ENCODE results near the gene RUNX1.

RUNX1 gene

DNA sequence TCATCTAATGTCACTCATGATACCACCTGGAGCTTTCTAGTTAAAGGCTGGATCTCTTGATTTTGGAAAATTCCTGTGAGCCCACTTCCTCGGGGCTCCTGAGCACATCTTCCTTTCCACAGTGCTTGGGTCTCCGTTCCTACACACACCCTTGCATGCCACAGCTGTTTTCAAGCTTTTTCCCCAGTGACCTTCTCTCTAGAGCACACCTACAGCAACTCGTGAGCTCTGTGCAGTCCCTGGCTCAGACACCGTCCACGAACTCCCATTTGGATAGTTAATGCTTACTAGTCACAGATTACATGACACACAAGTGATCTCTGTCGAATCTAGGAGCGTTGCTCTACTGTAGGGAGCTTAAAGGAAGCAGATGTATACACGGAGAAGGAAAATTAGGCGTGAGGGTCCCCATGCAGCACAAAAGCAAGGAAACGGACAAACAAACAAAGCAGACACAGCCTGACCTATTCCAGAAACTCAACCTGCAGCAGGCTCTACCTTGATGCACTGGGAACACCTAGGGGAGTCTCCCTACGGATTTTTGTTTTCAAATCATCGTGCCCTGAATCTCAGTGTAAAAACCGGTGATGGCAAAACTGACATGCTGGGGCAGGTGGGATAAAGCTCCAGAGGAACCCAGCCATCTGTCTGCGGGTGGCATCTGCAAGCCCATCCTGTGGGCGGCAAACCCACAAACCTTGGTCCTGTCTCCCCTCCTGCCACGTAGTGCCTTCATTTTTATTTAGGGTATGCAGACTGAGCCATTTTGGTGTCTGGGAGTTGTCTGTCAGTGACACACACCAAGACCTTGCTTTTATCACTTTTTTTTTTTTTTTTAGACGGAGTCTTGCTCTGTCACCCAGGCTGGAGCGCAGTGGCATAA lies 177.8 kb downstream of the RUNX1 start:
- FAIRE-seq = no peak

DNA sequence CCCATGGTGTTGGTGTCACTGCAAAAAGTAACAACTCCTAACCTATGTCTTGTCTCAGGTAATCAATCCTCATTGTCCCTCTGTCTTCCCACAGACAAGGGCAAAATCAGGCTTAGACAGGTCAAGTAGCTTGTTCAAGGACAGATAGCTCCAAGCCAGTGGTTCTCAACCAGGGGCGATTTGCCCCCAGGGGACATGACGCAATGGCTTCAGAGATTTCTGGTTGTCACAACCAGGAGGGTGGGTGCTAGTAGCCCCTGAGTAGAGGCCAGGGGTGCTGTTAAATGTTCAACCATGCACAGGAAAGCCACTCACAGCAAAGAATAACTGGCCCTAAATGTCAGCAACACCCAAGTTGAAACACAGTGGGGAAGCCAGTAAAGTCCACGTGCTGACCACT lies 178.9 kb downstream of the RUNX1 start:
- FAIRE-seq = no peak

DNA sequence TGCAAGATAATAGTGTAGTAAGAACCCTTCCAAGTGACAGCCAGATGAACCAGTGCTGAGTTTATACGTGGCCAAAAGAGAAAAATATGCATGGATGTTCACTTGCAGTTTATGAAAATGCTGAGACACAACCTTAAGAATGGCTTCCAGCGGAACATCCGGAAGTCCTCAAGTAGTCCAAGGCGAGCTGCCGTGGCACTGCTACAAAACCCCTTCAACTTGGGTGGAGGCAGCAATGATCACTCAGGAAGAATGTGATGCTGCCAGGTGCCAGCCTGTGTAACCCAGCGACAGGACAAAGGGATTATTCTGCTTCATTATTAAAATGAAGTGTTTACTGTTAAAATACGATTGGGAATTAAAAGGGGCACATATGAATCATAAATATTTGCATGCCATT lies 179.6 kb downstream of the RUNX1 start:
- FAIRE-seq = no peak

DNA sequence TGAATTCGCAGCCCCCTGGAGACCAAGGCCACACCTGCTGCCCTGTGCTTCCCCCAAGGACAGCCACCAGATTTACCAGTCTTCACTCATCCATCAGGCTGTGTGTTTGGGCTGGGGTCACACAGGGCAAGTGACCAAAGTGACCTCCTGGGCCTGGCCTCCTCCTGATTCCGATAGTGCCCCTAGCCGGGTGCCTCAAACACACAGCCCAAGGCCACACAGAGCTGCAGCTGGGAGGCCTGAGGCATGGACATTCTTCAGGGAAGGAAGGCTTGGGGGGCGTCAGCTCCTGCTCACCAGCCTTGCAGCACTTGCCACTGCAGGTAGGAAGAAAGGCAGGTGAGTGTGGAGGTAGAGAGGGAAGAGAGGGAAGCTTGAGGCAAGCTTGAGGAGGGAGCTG lies 181.3 kb downstream of the RUNX1 start:
- no peak for FAIRE-seq

DNA sequence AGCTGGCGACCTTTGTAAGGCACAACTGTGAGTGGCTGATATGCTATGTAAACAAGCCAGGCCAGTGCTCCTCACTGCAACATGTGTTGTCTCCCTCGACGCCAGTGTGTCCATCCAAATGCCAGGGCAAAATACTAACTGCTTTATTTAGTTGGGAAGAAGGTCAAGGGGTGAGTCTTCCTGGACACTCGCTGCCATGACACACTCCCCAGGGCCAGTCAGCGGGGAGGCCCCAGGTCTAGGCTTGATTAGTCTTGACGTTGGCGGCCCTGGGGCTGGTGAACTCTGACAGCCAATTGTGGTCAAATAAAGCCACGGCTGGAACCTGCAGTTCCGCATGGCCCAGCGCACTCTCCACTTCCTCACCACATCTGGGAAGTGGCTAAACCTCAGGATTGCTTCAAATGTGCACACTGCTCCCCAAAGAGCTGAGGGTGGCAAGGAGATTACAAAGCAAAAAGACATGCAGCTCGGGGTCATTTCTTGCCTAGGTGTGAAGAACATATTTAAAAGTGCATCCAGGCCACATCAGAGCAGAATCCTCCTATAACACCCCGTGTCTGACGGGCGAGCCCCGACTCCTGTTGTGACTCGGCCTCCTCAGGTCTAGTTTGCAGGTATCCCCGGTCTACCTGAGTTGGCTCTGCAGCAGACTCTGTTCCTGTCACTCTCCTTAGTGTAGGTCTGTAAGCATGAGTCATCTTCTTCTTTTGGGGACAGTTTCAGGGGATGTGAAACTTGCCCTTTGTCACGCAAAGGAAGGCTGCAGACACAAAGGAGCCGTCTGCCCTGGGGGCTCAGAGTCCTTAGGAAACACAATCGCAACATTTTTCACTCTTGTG lies 183.5 kb downstream of the RUNX1 start:
- no peak for FAIRE-seq

DNA sequence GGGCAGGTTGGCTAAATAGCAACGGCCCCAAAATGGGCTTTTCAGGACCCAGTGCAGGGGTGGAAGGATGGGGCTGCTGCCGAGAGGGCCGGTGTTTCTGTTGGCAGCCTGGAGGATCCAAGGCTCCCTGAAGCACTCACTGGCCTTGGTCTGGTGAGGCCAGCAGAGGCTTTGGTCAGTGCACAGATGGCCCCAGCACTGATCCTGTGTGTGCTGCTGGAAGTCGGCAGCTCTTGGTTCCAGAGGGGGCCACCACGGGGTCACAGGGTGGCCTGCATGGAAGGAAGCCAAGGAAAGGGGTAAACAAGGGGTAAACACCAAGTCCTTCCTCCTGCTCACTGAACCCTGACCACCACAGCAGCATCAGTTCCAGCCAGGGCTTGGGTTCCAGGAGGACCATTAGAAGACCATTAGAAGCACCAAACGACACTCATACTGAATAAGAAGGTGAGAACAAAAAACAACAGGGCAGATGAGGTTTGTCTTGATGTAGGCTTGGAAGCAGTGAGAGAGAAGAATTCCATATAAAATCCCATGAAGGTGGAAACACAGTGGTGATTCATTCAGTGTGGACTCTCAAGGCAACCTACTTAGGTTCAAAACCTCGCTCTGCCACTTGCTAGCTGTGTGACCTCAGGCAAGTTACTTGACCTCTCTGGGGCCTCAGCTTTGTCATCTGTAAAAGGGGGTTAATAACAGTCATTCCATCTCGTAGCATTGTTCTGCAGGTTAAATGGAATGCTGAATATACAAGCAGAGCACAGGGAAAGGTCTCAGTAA lies 184.5 kb downstream of the RUNX1 start:
- FAIRE-seq = no peak

DNA sequence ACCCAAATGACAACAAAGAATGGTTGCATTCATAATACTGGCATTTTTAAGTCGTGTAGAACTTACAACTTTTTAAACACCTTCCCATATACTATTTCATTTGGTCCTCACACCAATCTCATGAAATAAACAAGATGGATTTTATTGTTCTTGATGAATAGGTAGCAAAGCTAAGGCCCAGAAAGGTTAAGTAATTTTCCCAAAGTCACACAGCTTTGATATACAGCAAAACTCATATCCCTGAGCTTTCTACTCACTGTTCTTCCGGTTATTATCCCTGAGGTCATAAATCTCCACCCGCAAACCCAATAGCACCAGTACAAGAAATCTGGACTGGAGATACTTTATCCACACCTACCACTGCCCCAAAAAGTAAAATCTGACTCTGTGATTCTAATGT lies 186.2 kb downstream of the RUNX1 start:
- no peak for FAIRE-seq

DNA sequence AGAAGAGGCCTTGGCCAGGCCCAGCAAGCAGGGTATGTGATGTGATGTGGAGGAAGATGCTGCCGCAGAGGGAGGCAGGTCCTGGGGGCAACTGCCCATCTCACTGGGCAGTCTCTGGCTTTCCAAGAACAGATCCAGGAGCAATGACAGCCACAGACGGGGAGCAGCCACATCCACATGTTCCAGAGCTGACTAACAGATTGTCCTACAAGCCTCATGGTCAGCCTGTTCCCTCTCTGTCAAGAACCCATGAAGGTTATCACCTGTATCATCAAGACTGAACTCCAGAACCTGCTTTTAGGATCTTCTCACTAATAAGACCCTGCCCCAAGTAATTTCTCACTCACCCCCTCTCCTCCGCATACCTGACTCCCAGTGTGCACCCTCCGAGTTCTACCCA lies 187.8 kb downstream of the RUNX1 start:
- no peak for FAIRE-seq

DNA sequence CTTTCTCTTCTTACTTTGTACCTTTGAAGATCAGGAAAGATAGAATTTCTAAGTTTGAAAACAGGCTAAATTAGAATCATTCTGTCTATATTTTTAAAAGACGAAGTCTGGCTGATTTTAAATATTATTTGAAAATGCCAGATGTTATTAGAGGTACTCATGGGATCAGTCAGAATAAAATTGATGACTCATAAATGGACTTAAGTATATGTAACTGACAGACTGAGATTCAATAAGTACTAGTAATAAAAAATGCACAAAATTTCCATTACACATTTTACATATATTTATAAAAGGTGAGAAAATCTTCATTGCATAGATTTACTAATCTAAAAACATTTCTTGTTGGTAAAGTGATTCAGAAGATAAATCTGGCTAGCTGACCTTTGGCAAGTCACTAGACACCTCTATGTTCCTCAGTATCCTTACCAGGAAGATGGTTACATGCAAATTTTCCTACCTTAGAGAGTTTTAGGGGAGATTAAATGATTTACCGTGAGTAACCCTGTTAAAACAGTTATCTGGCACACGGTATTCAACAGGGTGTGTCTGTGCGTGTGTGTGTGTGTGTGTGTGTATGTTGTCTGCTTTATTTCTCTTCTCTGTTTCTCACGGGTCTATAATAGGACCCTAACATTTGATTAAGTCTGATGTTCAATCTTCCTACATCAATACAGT lies 189.0 kb downstream of the RUNX1 start:
- FAIRE-seq = no peak

DNA sequence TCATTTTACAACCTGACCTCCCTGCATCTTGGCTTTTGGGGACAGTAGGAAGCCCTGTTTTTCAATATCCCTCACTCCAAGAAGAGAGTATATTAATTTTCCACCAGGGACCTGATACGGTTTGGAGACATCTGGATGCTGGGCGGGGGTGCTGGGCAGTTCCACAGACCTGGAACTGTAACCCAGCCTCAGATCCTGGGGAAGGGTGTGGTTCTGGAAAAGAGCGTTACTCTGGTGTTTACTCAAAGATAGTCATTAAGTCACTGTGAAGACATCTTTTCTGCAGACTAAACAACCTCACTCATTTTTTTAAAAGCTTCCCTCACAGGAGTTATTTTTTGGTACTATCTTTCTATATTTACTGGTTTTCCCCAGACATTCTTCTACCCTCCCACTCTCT lies 190.5 kb downstream of the RUNX1 start:
- FAIRE-seq = no peak

DNA sequence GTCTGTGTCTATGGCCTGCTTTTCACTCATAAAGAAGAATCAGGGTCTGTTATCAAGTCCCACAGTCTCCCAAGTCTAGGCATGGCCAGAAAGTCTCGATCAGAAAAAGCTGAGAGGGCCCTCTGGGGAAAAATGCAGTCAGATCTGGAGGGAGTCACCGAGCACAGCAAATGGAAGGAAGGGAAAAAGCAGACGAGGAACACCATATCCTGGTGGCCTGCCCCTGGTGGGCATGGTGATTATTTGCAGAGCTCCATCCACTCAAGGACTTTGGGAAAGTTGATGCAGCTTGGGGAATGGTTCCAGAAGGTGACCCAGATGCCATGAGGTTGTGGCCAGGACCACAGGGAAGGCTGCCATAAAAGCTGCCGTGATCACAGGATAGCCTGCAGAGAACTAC lies 191.2 kb downstream of the RUNX1 start:
- no peak for FAIRE-seq

DNA sequence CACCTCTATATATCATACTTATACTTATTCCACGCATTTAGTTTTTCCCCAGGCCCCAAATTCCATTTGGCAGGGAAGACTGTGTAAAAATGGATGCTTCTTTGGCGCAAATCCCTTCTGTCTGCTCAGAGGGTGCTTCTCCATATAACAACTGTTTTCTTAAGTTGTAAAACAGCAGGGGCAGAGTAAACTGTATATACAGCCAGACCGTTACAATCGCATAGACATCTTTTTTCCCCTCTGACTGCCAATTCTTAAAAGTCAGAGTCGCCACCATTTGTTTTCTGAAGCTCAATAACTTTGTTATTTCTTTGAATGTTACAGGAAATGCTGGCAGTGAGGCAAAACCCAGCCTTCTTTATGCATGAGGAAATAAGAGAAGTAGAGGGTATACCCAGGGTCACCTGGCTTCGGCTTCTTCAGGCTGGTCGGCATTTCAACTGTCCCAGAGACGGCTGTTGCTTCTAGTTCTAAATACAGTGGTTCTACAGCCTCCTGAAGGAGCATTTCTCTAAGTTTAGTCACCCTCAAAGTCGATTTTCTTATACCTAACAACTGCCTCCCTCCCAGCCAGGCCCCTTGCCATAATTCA lies 191.9 kb downstream of the RUNX1 start:
- no peak for FAIRE-seq

DNA sequence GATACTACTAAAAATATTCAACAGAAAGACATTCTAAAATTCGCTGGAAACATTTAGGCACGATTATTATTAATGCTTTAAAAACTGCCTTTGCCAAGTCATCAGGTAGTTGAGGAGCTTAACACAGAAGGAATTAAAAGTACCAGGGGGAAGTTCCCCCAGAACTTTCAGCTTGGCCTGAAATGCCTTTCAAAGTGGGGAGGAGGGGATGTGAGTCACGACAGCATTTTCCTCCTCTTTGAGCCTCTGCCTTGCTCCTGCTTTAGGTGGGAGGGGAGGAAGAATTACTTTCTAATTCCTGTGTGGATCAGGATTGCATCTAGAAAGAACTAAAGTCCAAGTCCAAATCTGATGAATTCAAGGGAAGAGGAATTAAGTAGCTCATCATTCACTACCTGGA lies 196.7 kb downstream of the RUNX1 start:
- FAIRE-seq = no peak

DNA sequence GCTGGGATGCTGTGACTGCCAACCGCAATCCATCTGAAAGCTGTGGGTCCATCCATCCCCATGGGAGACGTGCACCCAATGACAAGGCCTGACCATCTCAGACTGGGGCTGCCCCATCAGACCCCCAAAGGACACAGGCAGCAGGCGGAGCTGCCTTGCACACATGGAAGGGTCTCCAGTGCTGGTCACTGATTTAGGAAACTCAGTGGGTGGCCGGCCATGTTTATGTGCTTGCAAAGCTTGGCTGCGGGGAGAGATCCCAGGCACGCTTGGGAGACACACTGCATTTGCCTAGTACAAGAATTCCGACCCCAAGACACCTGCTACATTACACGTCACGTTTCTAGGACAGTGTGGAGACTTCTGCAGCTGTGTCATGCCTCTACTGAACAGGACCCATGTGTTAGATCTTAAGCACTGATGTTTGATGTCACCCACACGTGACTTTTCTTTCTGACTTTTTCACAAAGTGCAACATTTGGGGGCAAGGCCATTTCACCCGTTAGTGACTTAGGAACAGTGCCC lies 198.9 kb downstream of the RUNX1 start:
- FAIRE-seq = no peak

DNA sequence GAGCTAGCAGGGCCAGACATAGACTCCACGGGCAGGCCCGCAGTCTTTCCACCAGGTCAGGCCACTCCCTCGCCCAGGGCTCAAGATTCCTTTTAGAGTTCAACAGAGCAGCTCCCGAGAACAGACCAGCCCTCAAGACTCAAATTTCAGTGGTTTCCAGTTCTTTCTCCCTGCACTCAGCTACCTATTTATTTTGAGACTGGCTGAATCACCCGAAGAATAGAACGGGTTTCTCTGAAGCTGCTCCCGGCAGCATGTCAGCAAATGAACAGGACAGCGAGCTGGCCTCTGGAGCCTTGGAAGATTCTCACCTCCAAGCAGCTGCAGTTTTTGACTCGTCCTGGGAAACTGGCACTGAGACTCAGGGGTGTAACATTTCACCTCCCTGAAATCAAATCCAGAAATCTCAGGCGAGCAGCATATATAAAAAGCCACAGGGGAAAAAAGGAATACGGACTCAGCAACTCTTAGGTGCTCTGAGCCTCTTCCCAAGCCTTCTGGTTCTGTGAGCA lies 202.4 kb downstream of the RUNX1 start:
- FAIRE-seq = no peak

DNA sequence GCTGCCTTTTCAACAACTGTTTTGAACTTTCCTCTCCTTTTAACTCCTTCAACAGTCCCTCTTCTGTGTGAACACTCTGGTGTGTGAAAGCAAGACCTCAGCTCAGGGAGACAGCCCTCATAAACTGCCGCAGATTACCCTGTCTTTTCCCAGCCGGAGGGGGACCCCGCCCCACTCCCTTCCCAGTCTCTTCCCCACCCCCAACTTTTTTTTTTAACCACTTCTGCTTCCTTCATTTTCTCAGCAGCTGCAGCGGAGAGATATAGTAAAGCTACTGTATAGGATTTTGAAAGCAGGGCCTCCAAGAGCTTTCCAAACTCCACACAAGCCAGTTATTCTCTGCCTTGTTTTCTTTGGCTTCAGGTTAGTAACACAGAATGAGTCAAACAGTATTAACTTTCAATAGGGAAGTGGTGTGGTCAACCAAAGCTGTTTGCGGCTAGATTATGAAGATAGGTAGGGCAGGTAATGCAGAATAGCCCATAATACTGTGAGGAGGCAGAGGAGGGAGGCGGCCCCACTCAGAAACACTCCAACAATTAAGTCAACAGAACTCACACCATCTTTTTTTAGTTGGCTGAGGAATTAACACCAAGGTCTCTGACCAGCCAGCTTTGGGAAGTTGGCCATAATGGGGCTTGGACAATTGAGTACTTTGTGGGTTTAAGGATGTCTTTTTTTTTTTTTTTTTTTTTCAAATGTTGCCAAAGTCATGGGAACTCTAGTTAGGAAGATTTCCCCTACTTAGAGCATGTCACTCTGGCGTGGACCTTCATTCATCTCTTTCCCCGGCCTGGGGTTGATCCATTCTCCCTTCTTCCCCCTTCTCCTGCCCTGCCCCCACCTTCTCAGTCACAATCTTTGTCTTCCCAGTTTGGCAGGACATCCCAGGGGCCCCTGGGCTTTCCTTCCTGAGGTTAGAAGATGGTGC lies 203.3 kb downstream of the RUNX1 start:
- FAIRE-seq = no peak

DNA sequence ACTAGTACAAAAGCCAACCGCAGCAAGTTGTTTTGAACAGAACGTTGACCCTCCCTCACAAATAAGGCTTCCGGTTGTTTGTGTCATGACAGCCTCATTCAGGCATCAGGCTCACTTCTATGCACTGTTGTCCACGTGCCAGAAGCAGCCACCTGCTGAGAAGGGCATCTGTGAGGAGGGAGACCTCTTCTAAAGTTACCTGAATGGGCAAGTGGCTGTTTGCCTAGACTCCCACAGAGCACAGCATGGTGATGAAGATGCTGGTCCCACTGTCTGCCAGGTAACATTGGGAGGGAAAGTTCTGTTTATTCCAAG lies 204.2 kb downstream of the RUNX1 start:
- FAIRE-seq = no peak

DNA sequence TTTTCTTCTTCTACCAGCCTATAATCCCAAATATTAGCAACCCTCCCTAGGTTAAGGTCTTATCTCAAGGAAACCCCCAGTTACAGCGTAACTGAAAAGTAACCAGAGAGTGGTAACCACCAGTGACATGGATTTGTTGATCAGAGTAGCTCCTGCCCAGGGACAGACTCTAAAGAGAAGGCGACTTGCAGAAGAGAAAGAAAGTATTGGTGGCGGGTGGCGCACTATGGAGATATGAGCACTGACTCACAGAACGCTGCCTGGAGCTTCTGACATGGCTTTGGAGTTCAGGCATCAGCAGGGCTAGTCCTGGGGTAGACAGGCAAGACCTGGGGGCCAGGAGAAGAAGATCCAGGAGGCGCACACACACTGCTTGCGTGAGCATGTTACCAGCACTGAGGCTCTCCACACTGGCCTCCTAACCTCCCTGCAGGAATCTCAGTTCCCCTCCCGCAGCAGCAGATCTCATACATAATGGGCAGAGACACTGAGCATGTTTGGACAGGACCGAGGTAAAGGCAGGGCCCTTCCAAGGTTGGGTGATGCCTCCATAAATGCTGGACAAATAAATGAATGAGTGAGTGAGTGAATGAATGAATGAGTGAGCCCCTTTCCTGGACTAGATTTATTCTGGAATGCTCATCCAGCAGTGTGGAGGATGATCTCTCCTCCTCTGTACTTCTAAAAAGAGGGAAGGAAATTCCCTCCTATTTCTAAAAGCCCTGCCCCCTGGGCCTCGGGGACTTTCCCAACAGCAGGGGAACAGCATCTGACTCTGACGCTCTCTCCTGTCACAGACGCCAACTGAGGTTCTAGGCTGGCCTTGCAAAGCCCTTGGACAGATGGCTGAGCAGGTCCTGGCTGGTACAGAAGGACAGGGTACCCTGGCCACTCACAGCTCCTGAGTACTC lies 204.8 kb downstream of the RUNX1 start:
- no peak for FAIRE-seq

DNA sequence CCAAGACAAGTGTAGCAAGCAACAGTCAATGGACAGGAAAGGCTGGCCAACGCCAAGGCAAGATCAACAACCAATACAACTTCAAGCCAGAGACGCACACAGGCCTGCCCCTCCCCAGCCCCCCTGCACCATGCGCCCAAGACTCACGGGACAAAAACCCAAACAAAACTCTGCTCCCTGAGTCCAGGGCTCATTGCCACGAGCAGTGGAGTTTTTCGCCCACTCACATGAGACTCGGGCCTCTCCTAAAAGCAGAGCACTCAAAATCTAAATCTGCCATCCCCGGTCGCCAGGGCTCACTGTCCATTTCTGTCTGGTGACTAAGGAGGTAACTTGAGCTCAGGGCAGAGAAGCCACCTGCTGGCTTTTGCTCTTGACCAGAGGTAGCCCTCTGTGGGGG lies 205.5 kb downstream of the RUNX1 start:
- no peak for FAIRE-seq

DNA sequence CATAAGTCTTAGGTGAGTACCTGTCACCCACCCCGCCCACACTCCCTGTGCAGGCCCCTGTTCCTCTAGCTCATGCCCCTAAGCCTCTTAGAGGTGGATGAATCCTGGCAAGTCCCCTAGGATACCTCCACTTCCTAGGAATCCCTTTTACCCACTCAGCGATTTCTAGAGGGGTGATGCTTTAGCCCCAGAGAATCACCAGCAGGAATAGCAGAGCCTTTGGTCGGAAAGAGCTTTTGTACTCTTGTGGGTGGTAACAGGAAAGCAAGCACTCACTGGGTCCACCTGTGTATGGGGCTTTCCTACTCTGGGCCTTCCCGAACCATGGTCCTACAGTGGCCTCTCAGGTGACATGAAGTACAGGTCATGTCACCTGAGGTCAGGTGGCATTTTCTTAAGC lies 207.9 kb downstream of the RUNX1 start:
- FAIRE-seq = no peak
